GM23338 (cell line): Measurements from ENCODE around the gene CACNA2D3. TPM values are rescaled to one million over a fixed set of nuclear protein-coding genes. Genes with fewer than 3 reads are reported as not detected.

Experiments
- ATAC-seq: fragments of 200-7000 bp; cut with Tn5 transposase; 3 replicates; pipeline ENCODE4 v1.9.1; 2020
- DNase-seq: peaks from one replicate; pipeline ENCODE4 v3.0.0-alpha.2; 2015; ENCODE audit warnings: low spot score
- H2AFZ ChIP-seq: fragments of 200-600 bp; sonication (generic); 2 replicates; pipeline ENCODE4 v1.8.0; 2016; ENCODE audit warnings: antibody characterized with exemption, mild to moderate bottlenecking, moderate library complexity
- H3F3A ChIP-seq: fragments of 200-600 bp; sonication (generic); replicated peaks from 2 replicates; pipeline ENCODE4 v1.8.0; 2017; ENCODE audit warnings: antibody characterized with exemption, mixed run types, low read depth
- H3K27ac ChIP-seq: fragments of 200-600 bp; sonication (generic); 2 replicates; pipeline ENCODE4 v1.6.1; 2016; ENCODE audit warnings: low read depth
- H3K27me3 ChIP-seq: fragments of 200-600 bp; sonication (generic); 2 replicates; pipeline ENCODE4 v1.8.0; 2016; ENCODE audit warnings: mild to moderate bottlenecking, mixed run types, moderate library complexity; ENCODE audit not compliant: insufficient read depth
- H3K36me3 ChIP-seq: fragments of 200-600 bp; sonication (generic); 2 replicates; pipeline ENCODE4 v1.8.0; 2016; ENCODE audit warnings: mild to moderate bottlenecking; ENCODE audit not compliant: insufficient read depth
- H3K4me1 ChIP-seq: fragments of 200-600 bp; sonication (generic); 2 replicates; pipeline ENCODE4 v1.8.0; 2016; ENCODE audit warnings: mild to moderate bottlenecking, moderate library complexity; ENCODE audit not compliant: insufficient read depth
- H3K4me2 ChIP-seq: fragments of 200-600 bp; sonication (generic); 2 replicates; pipeline ENCODE4 v1.7.1; 2017; ENCODE audit warnings: mixed run types
- H3K4me3 ChIP-seq: fragments of 200-600 bp; sonication (generic); 2 replicates; pipeline ENCODE4 v1.6.1; 2016; ENCODE audit warnings: mixed run types
- H3K79me2 ChIP-seq: fragments of 200-600 bp; sonication (generic); replicated peaks from 2 replicates; pipeline ENCODE4 v1.8.0; 2017; ENCODE audit warnings: mild to moderate bottlenecking; ENCODE audit not compliant: insufficient read depth
- H3K9me2 ChIP-seq: fragments of 200-600 bp; sonication (generic); 2 replicates; pipeline ENCODE4 v1.8.0; 2017; ENCODE audit not compliant: insufficient read depth
- H4K20me1 ChIP-seq: fragments of 200-600 bp; sonication (generic); replicated peaks from 2 replicates; pipeline ENCODE4 v1.8.0; 2017; ENCODE audit warnings: mild to moderate bottlenecking; ENCODE audit not compliant: insufficient read depth
- H3K27ac Mint-ChIP-seq: 2 replicates; pipeline ENCODE4 v1.8.0; 2020; ENCODE audit warnings: inconsistent platforms, mild to moderate bottlenecking, moderate library complexity, mixed read lengths
- H3K27me3 Mint-ChIP-seq: 3 replicates; pipeline ENCODE4 v1.8.0; 2022; ENCODE audit warnings: low read depth, mild to moderate bottlenecking, moderate library complexity, mixed read lengths, inconsistent platforms; ENCODE audit not compliant: insufficient read depth, poor library complexity
- H3K36me3 Mint-ChIP-seq: 3 replicates; pipeline ENCODE4 v1.8.0; 2021; ENCODE audit warnings: low read depth, mild to moderate bottlenecking, inconsistent platforms, moderate library complexity, mixed read lengths
- H3K4me1 Mint-ChIP-seq: 3 replicates; pipeline ENCODE4 v1.8.0; 2020; ENCODE audit warnings: mild to moderate bottlenecking, inconsistent platforms, mixed read lengths
- H3K4me3 Mint-ChIP-seq: 3 replicates; pipeline ENCODE4 v1.8.0; 2021; ENCODE audit warnings: moderate library complexity, mild to moderate bottlenecking, inconsistent platforms, mixed read lengths
- H3K9me3 Mint-ChIP-seq: 3 replicates; pipeline ENCODE4 v1.8.0; 2020; ENCODE audit warnings: moderate library complexity, mild to moderate bottlenecking, inconsistent platforms, mixed read lengths
- CREB1 ChIP-seq: fragments of 250-450 bp; sonication (Bioruptor Pico); IDR thresholded peaks from 2 replicates; pipeline ENCODE4 v1.5.0; 2020; ENCODE audit warnings: low read depth, mild to moderate bottlenecking, moderate library complexity
- EZH2 ChIP-seq: fragments of 200-600 bp; sonication (generic); IDR thresholded peaks from one replicate; pipeline ENCODE4 v1.8.0; 2017; ENCODE audit warnings: antibody characterized with exemption, mild to moderate bottlenecking, low read depth; ENCODE audit not compliant: unreplicated experiment
- EZH2phosphoT487 ChIP-seq: fragments of 200-600 bp; sonication (generic); IDR thresholded peaks from one replicate; pipeline ENCODE4 v1.8.1; 2018; ENCODE audit warnings: antibody characterized with exemption; ENCODE audit not compliant: unreplicated experiment
- JUNB ChIP-seq: IDR thresholded peaks from one replicate; pipeline ENCODE4 v1.6.1; 2016; ENCODE audit warnings: antibody characterized with exemption; ENCODE audit not compliant: unreplicated experiment
- NANOG ChIP-seq: IDR thresholded peaks from 2 replicates; pipeline ENCODE4 v1.6.1; 2016; ENCODE audit warnings: antibody characterized with exemption, borderline replicate concordance
- POLR2AphosphoS5 ChIP-seq: IDR thresholded peaks from 2 replicates; pipeline ENCODE4 v1.6.1; 2016; ENCODE audit warnings: antibody characterized with exemption, low read depth
- STAT1 ChIP-seq: IDR thresholded peaks from one replicate; pipeline ENCODE4 v1.6.1; 2016; ENCODE audit warnings: antibody characterized with exemption; ENCODE audit not compliant: unreplicated experiment
- ZNF114 ChIP-seq: fragments of 250-450 bp; sonication (Bioruptor Pico); IDR thresholded peaks from 2 replicates; pipeline ENCODE4 v1.5.0; 2020; ENCODE audit warnings: mild to moderate bottlenecking, moderate library complexity
- ZNF331 ChIP-seq: fragments of 250-450 bp; sonication (Bioruptor Pico); IDR thresholded peaks from 2 replicates; pipeline ENCODE4 v1.5.0; 2020; ENCODE audit warnings: low read depth, mild to moderate bottlenecking, moderate library complexity
- polyA plus RNA-seq: library from polyadenylated mRNA; unstranded; fragments of >200 nt; fragmentation: Nextera tagmentation; extraction: Ambion mirVana; gene quantifications from 2 replicates; pipeline ENCODE4 v1.2.1, GENCODE V29; 2016
- total RNA-seq: library from RNA; depleted of rRNA; stranded (reverse); fragments of >200 nt; shearing (Covaris generic); gene quantifications from 2 replicates; pipeline ENCODE4 v1.2.3, GENCODE V29; 2014
- TF ChIP-seq, protein P1 (sequence below), 2 experiments: fragments of 200-600 bp in 1 of 2; sonication (generic) in 1 of 2; conservative IDR thresholded peaks; 2 replicates each; pipeline versions ENCODE4 v1.5.1 to v1.6.1; 2016 to 2017; ENCODE audit warnings: antibody characterized with exemption in 2 of 2, low read depth in 2 of 2, mild to moderate bottlenecking in 2 of 2, moderate library complexity in 1 of 2
- TF ChIP-seq, protein P2 (sequence below): IDR thresholded peaks from one replicate; pipeline ENCODE4 v1.6.1; 2018; ENCODE audit warnings: antibody characterized with exemption; ENCODE audit not compliant: unreplicated experiment
- TF ChIP-seq, protein P3 (sequence below): IDR thresholded peaks from 2 replicates; pipeline ENCODE4 v1.6.1; 2016; ENCODE audit warnings: antibody characterized with exemption
- TF ChIP-seq, protein P4 (sequence below): fragments of 250-450 bp; sonication (Bioruptor Pico); IDR thresholded peaks from 2 replicates; pipeline ENCODE4 v1.5.0; 2020; ENCODE audit warnings: mild to moderate bottlenecking, moderate library complexity

CACNA2D3 gene
- total and polyA plus RNA-seq, 2 experiments from 2014 or later: 2.2 to 2.3 TPM

DNA sequence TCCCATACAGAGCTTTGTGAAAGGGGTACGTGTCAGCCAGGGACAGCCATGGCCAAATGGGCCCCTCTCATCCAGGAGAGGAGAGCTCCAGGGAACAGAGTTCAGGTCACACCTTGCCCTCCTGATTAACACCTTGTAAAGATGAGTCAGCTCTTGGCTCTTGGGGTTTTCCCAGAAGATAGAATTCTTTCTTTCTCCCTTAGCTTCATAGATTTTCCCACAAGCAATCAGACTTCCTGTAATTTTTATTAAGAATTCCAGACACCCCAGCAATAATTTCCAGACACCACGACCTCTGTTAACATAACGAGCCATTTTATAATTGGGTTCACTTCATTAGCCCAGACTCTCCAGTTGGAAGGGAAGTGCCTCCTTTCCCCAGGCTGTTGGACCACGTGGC, 719.1 kb downstream of the CACNA2D3 start:
- Histone ChIP-seq H3K4me3 (no peak overlapping the region), H3F3A (no peaks in the 10 kb centered on the region), H3K4me2 (no peak overlapping the region), H2AFZ (no peak overlapping the region), H3K9me2 (peaks cover 6% of the 10 kb centered on the region), H3K79me2 (no peaks in the 10 kb centered on the region), H3K4me1 (no peaks in the 10 kb centered on the region), H3K27me3 (no peaks in the 10 kb centered on the region), H3K27ac (no peak overlapping the region), H4K20me1 (no peaks in the 10 kb centered on the region), H3K36me3 (no peaks in the 10 kb centered on the region)
- H3K4me1 Mint-ChIP-seq: peaks cover 14% of the 10 kb centered on the region
- H3K27ac Mint-ChIP-seq: no peak overlapping the region; the same call in 1 of the 2 replicates
- ATAC-seq (no peak), DNase-seq (no peak)
- no peak overlapping the region for H3K4me3 Mint-ChIP-seq
- peaks cover 8% of the 10 kb centered on the region for H3K27me3 Mint-ChIP-seq
- H3K36me3 Mint-ChIP-seq: peaks cover 11% of the 10 kb centered on the region; the same call in 1 of the 3 replicates
- no peaks in the 10 kb centered on the region for H3K9me3 Mint-ChIP-seq
- TF ChIP-seq POLR2AphosphoS5 (no peak), ZNF331 (CRISPR knock-in tag) (no peak), EZH2phosphoT487 (no peak), JUNB (no peak), CREB1 (CRISPR knock-in tag) (no peak), NANOG (no peak), EZH2 (no peak), ZNF114 (CRISPR knock-in tag) (no peak), STAT1 (no peak)
- TF ChIP-seq, protein P1, sequence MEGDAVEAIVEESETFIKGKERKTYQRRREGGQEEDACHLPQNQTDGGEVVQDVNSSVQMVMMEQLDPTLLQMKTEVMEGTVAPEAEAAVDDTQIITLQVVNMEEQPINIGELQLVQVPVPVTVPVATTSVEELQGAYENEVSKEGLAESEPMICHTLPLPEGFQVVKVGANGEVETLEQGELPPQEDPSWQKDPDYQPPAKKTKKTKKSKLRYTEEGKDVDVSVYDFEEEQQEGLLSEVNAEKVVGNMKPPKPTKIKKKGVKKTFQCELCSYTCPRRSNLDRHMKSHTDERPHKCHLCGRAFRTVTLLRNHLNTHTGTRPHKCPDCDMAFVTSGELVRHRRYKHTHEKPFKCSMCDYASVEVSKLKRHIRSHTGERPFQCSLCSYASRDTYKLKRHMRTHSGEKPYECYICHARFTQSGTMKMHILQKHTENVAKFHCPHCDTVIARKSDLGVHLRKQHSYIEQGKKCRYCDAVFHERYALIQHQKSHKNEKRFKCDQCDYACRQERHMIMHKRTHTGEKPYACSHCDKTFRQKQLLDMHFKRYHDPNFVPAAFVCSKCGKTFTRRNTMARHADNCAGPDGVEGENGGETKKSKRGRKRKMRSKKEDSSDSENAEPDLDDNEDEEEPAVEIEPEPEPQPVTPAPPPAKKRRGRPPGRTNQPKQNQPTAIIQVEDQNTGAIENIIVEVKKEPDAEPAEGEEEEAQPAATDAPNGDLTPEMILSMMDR (conservative IDR thresholded peaks at IDR 0.05; ENCODE audit: low read depth in 2 of 2): no peak
- TF ChIP-seq, protein P2, sequence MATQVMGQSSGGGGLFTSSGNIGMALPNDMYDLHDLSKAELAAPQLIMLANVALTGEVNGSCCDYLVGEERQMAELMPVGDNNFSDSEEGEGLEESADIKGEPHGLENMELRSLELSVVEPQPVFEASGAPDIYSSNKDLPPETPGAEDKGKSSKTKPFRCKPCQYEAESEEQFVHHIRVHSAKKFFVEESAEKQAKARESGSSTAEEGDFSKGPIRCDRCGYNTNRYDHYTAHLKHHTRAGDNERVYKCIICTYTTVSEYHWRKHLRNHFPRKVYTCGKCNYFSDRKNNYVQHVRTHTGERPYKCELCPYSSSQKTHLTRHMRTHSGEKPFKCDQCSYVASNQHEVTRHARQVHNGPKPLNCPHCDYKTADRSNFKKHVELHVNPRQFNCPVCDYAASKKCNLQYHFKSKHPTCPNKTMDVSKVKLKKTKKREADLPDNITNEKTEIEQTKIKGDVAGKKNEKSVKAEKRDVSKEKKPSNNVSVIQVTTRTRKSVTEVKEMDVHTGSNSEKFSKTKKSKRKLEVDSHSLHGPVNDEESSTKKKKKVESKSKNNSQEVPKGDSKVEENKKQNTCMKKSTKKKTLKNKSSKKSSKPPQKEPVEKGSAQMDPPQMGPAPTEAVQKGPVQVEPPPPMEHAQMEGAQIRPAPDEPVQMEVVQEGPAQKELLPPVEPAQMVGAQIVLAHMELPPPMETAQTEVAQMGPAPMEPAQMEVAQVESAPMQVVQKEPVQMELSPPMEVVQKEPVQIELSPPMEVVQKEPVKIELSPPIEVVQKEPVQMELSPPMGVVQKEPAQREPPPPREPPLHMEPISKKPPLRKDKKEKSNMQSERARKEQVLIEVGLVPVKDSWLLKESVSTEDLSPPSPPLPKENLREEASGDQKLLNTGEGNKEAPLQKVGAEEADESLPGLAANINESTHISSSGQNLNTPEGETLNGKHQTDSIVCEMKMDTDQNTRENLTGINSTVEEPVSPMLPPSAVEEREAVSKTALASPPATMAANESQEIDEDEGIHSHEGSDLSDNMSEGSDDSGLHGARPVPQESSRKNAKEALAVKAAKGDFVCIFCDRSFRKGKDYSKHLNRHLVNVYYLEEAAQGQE: no peak
- TF ChIP-seq, protein P3, sequence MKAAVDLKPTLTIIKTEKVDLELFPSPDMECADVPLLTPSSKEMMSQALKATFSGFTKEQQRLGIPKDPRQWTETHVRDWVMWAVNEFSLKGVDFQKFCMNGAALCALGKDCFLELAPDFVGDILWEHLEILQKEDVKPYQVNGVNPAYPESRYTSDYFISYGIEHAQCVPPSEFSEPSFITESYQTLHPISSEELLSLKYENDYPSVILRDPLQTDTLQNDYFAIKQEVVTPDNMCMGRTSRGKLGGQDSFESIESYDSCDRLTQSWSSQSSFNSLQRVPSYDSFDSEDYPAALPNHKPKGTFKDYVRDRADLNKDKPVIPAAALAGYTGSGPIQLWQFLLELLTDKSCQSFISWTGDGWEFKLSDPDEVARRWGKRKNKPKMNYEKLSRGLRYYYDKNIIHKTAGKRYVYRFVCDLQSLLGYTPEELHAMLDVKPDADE: no peak
- TF ChIP-seq, protein P4, sequence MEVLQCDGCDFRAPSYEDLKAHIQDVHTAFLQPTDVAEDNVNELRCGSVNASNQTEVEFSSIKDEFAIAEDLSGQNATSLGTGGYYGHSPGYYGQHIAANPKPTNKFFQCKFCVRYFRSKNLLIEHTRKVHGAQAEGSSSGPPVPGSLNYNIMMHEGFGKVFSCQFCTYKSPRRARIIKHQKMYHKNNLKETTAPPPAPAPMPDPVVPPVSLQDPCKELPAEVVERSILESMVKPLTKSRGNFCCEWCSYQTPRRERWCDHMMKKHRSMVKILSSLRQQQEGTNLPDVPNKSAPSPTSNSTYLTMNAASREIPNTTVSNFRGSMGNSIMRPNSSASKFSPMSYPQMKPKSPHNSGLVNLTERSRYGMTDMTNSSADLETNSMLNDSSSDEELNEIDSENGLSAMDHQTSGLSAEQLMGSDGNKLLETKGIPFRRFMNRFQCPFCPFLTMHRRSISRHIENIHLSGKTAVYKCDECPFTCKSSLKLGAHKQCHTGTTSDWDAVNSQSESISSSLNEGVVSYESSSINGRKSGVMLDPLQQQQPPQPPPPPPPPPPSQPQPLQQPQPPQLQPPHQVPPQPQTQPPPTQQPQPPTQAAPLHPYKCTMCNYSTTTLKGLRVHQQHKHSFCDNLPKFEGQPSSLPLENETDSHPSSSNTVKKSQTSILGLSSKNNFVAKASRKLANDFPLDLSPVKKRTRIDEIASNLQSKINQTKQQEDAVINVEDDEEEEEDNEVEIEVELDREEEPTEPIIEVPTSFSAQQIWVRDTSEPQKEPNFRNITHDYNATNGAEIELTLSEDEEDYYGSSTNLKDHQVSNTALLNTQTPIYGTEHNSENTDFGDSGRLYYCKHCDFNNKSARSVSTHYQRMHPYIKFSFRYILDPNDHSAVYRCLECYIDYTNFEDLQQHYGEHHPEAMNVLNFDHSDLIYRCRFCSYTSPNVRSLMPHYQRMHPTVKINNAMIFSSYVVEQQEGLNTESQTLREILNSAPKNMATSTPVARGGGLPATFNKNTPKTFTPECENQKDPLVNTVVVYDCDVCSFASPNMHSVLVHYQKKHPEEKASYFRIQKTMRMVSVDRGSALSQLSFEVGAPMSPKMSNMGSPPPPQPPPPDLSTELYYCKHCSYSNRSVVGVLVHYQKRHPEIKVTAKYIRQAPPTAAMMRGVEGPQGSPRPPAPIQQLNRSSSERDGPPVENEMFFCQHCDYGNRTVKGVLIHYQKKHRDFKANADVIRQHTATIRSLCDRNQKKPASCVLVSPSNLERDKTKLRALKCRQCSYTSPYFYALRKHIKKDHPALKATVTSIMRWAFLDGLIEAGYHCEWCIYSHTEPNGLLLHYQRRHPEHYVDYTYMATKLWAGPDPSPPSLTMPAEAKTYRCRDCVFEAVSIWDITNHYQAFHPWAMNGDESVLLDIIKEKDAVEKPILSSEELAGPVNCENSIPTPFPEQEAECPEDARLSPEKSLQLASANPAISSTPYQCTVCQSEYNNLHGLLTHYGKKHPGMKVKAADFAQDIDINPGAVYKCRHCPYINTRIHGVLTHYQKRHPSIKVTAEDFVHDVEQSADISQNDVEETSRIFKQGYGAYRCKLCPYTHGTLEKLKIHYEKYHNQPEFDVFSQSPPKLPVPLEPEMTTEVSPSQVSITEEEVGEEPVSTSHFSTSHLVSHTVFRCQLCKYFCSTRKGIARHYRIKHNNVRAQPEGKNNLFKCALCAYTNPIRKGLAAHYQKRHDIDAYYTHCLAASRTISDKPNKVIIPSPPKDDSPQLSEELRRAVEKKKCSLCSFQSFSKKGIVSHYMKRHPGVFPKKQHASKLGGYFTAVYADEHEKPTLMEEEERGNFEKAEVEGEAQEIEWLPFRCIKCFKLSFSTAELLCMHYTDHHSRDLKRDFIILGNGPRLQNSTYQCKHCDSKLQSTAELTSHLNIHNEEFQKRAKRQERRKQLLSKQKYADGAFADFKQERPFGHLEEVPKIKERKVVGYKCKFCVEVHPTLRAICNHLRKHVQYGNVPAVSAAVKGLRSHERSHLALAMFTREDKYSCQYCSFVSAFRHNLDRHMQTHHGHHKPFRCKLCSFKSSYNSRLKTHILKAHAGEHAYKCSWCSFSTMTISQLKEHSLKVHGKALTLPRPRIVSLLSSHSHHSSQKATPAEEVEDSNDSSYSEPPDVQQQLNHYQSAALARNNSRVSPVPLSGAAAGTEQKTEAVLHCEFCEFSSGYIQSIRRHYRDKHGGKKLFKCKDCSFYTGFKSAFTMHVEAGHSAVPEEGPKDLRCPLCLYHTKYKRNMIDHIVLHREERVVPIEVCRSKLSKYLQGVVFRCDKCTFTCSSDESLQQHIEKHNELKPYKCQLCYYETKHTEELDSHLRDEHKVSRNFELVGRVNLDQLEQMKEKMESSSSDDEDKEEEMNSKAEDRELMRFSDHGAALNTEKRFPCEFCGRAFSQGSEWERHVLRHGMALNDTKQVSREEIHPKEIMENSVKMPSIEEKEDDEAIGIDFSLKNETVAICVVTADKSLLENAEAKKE (CRISPR knock-in tag): no peak
